Tibial nerve (tissue), 4 donors: ENCODE data around the gene FAM120B.

ENCODE experiments used
- EP300 ChIP-seq, 2 donors: sonication (generic); formaldehyde crosslinking; IDR thresholded peaks; one replicate each; pipeline ENCODE4 v1.6.1; 2017; ENCODE audit warnings: antibody characterized with exemption in 2 of 2, mild to moderate bottlenecking in 1 of 2
- POLR2A ChIP-seq, 2 donors: fragments of 450-650 bp; IDR thresholded peaks; one replicate each; pipeline ENCODE4 v1.6.1; 2017; ENCODE audit warnings: antibody characterized with exemption in 2 of 2, mild to moderate bottlenecking in 2 of 2, moderate library complexity in 2 of 2
- TF ChIP-seq, protein P1 (sequence below), 5 experiments: fragments of 200-600 bp in 3 of 5; fragments of 450-650 bp in 2 of 5; sonication (generic) in 3 of 5; IDR thresholded peaks; one replicate each; pipeline ENCODE4 v1.5.1; 2016 to 2019; ENCODE audit warnings: antibody characterized with exemption in 5 of 5, mild to moderate bottlenecking in 3 of 5, moderate library complexity in 2 of 5

DNA sequence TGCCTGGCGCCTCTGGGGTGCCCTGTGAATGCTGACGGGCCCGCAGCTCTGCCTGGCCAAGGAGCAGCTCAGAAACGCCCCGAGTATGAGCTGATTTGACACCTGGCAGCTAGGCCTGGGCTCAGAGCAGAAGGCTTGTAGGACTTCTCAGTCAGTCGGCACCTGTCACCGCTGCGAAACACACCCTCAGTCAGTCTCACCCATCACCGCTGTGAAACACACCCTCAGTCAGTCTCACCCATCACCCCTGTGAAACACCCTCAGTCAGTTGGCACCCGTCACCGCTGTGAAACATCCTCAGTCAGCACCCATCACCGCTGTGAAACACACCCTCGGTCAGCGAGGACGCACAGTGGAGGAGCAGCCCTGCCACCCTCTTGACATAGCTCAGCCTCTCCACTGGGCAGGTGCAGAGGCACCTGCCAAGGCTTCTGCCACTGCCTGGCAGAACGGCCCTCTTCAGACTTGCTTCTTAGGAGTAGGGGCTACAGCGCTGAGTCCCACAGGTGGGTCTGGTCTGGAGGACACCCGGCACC lies 137.6 kb downstream of the FAM120B start:
- TF ChIP-seq, protein P1, sequence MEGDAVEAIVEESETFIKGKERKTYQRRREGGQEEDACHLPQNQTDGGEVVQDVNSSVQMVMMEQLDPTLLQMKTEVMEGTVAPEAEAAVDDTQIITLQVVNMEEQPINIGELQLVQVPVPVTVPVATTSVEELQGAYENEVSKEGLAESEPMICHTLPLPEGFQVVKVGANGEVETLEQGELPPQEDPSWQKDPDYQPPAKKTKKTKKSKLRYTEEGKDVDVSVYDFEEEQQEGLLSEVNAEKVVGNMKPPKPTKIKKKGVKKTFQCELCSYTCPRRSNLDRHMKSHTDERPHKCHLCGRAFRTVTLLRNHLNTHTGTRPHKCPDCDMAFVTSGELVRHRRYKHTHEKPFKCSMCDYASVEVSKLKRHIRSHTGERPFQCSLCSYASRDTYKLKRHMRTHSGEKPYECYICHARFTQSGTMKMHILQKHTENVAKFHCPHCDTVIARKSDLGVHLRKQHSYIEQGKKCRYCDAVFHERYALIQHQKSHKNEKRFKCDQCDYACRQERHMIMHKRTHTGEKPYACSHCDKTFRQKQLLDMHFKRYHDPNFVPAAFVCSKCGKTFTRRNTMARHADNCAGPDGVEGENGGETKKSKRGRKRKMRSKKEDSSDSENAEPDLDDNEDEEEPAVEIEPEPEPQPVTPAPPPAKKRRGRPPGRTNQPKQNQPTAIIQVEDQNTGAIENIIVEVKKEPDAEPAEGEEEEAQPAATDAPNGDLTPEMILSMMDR (IDR thresholded peaks at IDR 0.05): no peak
- TF ChIP-seq POLR2A (IDR thresholded peaks at IDR 0.05) (no peak), EP300 (IDR thresholded peaks at IDR 0.05) (no peak)
